HG03521 (cell line): ENCODE results near the gene MATN4.

Experiments used
- ATAC-seq: cut with Tn5 transposase; IDR thresholded peaks from one replicate; pipeline ENCODE4 v1.9.1; 2021; ENCODE audit warnings: mild to moderate bottlenecking, moderate library complexity; ENCODE audit not compliant: unreplicated experiment

The MATN4 gene

DNA sequence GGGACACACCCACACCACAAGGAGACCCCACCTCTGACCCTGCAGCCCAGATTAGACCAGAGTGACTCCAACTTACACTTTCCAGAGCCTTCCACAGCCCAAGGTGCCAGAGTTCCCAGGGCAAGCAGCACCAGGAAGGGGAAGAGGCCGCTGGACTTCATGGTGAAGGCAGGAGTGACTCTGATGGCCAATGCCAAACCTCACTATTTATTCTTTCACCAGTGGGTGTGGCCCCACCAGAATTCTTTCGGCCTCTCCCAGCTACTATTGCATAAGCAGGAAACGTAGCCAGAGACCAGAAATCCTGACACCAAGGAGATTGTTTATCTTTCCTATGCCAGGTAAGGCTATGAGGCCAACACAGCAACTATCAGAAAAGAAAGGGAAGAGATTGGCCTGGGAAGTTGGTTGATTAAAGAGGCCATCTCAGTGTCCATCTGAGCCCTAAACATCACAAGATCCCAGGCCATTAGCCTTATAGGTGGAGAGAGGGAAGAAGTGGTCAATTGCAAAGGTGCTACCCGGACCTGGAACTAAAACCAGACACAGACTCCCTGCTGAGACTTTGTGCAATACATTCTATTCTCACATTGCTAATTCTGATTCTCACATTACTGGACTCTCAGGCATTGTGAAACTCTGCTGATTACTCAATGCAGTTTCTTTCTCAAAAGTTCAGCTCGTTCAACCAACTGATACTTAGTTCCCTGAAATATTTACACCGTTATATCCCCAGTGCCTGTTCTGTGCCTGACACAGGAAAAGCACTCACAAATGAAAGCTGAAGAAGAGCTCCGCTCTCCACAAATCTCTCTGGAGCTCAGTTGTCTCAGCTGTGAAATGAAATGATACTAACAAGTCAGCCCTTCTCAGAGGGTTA lies 53.5 kb downstream of the MATN4 start, which contains the start of gene SLPI:
Gene SLPI, minus strand, starts transcription at position 182 of the 880 bp plus-strand sequence. Its CDS starts 21 bp downstream, at position 161.
- no peak for ATAC-seq

DNA sequence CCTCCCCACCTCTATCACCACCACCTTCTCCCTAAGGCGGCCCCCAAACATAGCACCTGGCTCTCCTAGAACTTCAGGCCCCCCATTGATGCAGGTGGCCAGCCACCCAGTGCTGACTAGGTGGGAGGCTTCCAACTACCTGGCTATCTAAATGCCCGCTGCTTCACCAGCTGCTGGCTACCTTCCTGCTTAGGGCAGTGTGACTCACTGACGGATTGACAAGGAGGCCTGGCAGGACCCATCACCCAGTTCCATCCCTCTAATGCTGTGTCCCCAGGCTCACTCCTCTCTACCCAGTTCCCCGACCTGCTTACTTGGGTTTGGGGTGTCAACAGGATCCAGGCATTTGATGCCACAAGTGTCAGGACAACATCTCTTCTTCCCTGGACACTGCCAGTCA lies 54.8 kb downstream of the MATN4 start:
- no peak for ATAC-seq

DNA sequence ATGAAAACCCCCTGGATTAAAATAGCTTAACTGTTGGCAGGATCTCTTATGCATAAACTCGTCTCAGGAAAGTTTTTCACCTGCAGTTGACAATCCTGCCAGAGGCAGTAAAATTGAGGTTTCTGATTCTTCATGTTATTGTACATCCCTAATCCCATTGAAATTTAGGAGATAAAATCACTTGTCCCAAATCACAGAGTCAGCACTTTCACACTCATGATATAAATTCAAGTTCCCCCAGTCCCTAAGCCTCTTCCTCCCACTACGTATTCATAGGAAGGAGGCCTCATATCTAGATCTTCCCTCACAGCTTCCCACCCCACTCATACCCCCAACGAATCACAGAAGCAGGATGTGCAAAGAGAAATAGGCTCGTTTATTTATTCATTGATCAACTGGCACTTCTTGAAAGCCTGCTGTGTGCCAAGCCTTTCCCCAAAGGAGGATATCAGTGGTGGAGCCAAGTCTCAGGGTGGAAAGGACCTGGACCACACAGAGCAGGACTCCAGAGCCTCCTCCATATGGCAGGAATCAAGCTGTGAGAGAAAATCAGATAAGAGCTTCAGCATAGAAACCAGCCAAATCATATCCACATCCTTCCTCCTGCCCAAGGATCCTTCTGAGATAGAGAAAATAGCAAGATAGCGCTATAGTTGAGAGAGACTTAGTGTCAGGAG lies 56.1 kb downstream of the MATN4 start:
- ATAC-seq, result no peak

DNA sequence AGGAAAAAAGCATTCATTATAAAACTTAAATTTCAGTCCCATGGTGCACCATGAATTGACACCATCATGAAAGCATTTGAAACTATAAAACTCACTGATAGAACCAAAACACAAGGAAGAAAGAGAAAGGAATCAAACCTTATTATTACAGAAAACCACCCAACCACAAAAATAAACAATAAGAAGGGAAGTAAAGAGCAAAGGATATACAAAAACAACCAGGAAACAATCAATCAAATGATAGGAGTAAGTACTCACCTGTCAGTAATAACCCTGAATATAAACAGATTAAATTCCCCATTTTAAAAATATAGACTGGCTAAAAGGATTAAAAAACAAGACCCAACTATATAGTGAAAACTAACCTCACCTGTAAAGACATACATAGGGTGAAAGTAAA lies 59.5 kb downstream of the MATN4 start:
- no peak for ATAC-seq

DNA sequence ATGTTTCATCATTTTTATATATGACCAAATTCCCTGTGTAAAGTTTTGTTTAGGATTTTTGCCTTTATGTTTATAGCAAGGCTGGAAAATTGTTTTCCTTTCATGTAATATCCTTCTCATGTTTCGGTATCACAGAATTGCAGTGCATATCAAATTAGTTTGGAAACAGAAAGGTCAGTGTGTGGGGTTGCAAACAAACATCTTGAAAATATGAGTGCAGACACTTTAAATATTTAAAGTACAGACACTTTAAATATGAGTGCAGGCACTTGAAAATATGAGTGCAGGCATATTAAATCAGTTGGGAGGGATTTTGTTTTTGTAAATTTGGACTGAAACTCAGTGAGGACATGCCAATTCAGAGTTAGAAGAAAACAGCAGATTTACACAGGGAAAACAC lies 60.2 kb downstream of the MATN4 start:
- ATAC-seq, result no peak

DNA sequence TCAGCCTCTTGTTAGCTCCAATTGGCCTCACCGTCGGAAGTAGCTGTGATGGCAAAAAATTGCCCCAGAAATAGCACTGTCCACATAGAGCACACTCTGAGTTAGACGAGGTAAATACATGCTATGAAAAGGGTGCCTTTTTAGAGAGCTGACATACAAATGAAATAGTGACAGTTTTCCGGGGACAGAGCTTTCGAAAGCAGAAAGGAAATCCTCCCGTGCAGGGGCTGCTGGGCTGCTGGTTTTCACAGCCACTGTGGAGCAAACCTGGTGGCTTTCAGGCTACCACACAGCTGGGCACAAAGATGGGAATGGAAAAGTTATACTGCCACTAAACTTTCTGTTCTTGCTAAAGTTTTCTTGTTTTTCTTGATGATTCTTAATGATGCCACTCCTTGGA lies 62.0 kb downstream of the MATN4 start:
- ATAC-seq, result no peak
